Activated CD4-positive, alpha-beta T cell treated with anti-CD3 and anti-CD28 coated beads, Interleukin-2, amount 50 U/mL, for 24 hours (primary cell): ENCODE data around the gene C2orf74.
A peak's percentile ranks its signal among the peaks of the same experiment; 100 is the strongest.
"Not testable (repeated sequence)": the region's sequence is repeated elsewhere in the genome, so short reads cannot be mapped to it uniquely, and the experiment has no call there.

ENCODE experiments used
- DNase-seq, 2 donors: peaks; one replicate each; pipeline ENCODE4 v3.0.0-alpha.2; 2020; ENCODE audit warnings: low read depth in 1 of 2, low spot score in 1 of 2

The C2orf74 gene

DNA sequence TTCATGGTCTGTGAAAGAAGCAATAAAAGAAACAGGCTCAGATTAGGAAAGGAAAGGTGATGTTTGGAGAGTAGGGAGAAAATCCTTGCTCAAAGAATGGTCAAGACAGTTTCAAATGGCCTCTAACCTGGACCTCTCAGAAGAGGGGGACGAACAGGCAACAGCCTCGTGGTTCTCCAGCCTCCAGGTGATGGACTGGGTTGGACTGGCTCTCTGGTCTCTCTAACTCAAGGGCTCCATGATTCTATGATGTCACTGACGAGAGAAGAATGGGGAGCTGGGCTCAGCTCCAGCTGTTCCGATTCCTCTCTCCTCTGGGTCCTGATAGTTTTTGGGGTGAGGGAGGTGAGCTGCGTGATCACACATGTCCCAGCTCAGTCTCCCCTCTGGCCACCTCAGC lies at the start of gene C2orf74:
Gene C2orf74 (plus strand): TSS at position 301 of the 400 bp plus-strand sequence. CDS start 327 bp downstream, outside the sequence.
- DNase-seq, result no peak

DNA sequence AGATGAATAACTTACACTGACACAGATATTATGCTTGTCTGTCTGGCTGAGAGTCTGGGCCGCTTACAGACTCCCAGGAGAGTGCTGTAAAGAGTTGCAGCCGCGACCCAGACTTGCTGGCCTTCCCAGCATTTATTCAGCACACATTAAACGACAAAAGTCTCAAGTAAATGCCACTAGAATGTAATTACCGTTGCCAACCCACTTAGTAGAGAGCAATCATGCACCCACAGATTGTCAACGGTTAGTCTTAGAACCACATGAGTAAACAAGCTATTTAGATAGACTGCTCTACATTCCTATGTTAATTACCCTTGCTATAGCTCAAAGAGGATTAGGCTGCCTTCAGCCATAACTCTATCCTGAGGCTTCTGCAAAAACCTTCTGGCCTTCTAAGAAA lies 47.8 kb upstream of the C2orf74 start:
- DNase-seq, result no peak

DNA sequence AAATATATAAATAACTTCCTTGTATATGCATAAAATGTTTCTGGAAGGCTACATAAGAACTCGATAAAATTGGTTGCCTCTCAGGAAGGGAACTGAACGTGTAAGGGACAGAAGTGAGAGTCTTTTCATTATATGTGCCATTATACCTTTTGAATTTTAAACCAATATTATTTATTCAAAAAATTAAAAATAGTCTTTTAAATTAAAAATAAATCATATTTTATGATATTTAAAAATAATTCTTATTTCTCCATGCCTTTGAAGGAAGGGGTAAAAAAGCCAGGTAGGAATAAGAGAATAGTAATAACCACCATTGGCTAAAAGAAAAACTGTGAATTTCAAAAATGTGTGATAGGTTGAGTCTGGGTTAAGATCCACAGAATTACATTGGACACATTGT lies 45.7 kb upstream of the C2orf74 start:
- DNase-seq, result no peak

DNA sequence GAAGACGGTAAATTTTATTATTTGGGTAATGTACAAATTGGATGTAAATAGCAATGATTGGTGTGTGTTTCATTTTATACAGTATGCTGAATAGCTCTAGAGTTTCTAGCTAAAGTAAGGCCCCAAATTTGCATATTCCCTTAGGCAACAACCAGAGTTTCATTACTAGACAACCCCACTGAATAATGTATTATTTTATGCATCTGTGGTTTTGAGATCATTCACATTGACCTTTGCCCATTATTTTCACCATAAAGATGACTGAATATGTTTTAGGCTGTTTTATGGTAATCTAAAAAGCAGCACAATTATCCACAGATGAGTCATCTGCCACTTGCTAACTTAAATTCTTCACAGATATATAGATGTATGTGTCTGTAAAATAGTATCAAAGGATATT lies 44.5 kb upstream of the C2orf74 start:
- no peak for DNase-seq

DNA sequence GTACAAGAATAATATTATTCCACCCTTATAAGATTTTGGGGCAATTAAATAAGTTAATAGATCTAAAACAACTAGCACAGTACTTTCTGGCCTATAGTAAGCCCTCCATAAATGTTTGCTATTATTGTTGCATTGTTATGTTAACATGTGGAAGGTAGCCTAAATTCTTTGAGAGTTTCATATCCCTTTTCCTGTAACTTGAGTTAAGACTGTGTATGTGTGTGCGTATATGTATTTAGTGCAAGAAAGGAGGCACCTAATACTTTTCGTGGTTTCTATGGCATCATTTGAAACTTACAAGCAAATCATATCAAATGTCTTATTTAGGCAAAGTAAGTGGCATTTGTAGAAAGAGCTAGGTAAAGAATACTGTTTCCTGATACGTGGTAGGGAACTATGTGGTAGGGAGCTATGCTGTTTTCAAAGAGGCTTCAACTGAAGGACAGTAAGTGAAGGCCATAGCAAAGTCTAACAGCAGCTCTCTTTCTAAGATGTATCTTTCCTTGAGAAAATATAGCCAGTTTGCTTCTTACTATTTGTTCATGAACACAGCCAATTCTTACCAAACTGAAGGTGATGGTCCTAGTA lies 36.8 kb upstream of the C2orf74 start:
- DNase-seq, result no peak

DNA sequence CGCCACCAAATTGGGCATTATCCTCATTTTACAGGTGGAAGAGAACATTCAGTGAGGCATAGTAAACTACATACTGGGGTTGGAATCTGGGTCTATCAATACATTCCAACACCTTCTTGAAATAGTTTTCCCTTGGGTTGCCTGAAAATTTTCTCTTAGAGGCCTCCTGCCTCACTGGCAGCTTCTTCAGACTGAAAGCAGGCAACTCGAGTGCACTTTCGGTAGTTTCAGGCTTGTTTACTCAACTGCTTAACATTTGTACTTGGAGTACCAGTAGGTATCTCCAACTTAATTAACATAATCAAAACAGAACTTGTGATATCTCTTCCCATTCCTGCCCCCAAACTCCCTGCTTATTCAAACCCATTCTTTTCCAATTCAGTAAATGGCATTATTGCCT lies 36.2 kb upstream of the C2orf74 start:
- DNase-seq, result no peak

DNA sequence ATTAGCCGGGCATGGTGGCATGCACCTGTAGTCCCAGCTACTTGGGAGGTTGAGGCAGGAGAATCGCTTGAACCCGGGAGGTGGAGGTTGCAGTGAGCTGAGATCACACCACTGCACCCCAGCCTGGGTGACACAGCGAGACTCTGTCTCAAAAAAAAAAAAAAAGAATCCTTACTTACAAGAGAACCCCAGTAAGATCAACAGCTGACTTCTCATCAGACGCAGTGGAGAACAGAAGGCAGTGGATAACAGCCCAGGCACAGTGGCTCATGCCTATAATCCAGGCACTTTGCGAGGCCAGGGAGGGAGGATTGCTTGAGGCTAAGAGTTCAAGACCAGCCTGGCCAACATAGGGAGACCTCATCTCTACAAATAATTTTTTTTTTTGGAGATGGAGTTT lies 33.9 kb upstream of the C2orf74 start:
- DNase-seq, result not testable (repeated sequence)

DNA sequence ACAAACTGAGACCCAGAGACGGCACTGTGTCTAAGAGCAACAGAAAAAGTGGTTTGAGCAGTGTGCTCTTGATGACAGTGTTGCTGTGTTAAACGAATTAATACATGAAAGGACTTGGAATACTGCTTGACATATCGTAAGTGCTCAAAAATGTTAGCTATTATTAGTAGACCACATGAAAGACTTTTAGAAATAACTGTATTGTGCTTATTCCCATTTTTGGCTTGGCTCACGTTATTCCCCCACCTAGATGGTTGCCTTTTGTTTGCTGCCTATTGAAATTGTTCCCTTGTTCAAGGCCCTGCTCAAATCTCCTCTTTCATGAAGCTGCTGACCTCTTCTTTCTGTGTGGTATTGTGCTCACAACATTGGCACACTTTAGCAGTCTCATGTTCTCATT lies 27.8 kb upstream of the C2orf74 start:
- DNase-seq, result no peak

DNA sequence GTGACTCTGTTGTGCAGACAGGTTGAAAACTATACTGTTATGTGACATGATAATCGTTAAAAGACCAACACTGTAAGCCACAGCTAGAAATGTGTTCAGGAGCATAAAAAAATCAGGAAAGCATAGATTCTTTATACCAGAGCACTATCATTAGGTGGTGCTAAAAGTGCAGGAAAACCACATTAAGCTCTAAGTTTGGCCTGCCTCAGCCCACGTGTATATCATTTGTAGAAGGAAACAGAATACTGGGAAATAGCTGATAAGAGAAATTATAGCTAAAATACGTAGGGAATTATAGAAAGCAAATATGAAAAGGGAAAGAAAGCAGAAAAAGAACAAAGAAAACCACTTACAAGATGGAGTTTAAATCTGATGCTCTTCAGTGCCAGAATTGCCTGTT lies 26.5 kb upstream of the C2orf74 start:
- DNase-seq, result no peak

DNA sequence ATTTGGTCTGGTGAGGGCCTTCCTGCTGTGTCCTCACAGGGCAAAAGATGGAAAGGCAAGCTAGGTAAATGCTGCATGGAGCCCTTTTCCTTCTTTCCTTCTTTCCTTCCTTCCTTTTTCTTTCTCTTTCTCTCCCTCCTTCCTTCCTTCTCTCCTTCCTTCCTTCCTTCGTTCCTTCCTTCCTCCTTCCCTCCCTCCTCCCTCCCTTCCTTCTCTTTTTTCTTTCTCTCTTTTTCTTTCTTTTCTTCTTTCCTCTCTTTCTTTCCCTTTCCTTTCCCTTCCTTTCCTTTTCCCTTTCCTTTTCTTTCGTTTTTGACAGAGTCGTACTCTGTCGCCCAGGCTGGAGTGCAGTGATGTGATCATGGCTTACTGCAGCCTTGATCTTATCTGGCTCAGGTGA lies 23.1 kb upstream of the C2orf74 start:
- DNase-seq, result no peak

DNA sequence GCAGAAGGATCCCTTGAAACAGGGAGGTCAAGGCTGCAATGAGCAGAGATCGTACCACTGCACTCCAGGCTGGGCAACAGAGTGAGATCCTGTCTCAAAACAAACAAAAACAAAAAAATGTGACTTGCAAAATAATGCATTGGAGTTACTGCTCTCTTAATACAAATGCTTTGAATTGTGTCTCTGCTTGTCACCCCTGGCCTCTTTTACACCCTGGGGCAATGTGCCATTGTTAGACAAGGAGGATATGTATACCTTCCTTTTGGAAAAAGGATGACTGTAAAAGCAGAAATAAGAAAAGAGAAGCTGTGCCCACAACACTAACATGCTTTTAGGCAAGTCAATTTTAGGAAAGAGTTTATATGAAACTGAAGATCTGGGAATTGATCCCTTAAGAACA lies 20.8 kb upstream of the C2orf74 start:
- DNase-seq, result no peak

DNA sequence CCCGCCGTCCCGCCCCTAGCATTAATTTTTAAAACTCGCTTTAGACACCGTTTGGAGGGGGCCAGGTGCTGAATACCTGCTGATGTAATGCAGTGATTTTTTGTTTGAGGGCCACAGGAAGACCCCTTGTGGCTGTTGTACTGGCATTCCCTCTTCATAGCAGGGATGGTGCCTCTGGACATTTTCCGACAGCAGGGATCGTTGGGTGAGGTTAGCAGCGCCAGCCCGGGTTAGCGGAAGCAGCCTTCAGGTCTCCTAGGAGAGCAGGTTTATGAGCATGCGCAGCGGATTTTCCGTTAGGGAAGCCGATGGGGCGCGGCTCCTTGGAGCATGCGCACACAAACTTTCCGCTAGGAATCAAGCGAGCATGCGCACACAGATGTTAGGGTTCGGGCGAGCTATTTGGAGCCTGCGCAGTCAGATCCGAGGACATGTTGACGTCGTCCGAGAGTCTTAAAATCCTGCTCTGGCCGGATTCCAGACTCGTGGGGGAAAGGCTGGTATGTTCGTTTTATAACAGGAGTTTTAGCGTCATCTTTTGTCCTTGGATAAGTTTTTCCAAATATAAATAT lies 17.2 kb upstream of the C2orf74 start:
- peak; percentile 85 to 96 for DNase-seq

DNA sequence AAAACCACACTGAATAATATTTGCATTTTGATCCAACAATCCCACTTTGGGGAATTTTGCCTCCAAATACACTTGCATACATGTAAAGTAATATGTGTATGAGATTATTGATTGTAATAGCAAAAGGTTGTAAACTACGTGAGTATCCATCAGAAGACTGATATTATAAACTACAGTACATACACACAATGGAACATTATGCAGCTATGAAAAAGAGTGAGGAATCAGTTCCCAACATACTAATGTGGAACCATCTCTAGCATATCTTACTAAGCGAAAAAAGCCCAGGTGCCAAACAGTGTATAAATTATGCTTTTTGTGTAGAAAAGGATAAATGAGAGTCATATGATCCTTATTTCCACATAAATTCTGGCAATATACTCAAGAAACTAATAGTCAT lies 16.0 kb upstream of the C2orf74 start:
- DNase-seq, result no peak

DNA sequence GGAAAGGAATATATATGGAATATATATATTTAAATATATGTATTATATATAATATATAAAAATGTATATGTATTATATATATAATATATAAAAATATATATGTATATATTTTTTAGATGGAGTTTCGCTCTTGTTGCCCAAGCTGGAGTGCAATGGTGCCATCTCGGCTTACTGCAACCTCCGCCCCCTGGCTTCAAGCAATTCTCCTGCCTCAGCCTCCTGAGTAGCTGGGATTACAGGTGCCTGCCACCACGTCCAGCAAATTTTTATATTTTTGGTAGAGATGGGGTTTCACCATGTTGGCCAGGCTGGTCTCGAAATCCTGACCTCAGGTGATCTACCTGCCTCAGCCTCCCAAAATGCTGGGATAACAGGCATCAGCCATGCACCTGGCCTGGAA lies 13.9 kb upstream of the C2orf74 start:
- not testable (repeated sequence) for DNase-seq

DNA sequence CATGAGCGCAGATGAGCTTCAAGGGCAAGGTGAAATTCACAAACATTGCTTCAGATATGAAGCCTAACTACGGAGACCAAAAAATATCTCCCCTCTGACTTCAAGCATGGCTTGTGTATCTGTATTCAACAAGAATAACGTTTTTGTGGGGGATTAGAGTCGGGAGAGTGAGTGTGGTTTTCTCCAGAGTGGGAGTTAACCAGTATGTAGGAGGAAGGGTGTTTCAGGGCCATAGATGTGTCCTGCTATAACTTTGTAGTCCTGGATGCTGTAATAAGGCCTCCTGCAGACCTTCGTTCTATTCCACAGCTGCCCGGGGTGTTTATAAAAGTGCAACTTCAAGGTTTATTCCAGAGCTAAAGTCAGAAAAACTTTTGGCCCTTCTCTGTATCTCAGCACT lies 12.9 kb upstream of the C2orf74 start:
- DNase-seq, result no peak

DNA sequence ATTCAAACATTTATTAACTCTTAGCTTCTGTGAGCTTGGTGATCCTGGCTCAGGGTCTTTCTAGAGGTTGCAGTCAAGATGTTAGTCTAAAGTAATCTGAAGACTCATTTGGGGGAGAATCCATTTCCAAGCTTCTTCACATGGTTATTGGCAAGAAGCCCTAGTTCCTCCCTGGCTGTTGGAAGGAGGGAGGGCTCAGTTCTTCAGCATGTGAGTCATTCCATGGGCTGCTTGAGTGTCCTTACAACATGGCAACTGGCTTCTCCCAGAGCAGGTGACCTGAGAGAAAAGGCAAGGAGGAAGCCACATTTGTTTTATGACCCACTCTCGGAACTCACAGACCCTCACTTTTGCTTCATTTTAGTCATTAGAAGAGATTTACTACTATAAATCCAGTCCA lies 10.6 kb upstream of the C2orf74 start:
- DNase-seq, result no peak

DNA sequence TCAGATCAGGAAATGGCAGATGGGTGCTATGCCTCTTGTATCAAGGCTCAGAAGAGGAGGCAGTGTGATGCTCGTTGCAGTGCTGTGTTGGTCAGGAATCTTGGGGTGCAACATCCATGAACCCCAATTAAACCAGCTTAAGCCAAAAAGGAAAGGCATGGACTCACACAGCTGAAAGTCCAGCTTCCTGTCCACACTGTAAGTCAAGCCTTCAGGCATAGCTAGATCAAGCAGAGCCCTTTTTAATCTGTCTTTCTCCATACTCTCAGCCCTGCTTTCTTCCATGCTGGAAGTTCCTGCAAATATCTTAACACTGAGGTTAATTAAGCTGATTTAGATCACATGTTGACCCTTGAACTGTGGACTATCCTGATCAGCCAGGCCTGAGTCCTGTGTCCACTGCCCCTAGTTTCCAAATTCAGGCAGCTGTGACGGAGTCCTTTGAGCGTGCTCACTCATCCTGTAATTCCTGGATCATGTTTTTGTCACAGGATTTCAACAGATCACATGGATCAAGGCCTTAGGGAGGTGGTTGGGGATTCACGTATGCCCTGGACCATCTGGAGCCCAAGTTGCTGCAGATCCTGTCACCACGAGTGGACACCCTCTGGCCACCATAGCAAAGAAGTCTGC lies 4.5 kb upstream of the C2orf74 start:
- no peak for DNase-seq

DNA sequence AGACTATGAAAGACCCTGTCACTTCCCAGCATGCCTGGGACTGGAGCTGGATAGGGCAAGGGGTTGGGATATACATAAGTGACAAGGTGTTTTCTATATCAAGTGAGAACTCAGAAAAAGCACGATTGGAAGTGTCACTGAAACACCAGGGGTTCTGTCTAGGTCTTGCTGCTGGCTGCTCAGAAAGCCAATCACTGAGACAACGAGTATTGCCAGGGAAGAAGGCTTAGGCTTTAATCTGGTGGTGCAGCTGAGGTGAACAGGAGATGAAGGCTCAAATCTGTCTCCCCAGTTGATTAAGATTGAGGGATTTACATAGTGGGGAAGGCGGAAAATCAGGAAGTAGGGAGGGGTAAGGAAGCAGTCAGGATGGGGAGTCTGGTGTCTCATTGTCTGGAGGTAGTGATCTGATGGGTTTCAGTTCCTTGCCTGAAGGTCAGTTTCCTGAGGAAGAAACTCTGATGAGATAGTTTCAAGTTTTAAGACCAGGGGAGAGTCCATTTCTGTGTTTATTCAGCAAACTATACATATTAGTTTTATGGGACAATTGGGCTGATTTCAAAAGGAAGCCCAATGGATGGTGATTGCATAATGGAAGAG lies 3.5 kb upstream of the C2orf74 start:
- DNase-seq, result no peak

DNA sequence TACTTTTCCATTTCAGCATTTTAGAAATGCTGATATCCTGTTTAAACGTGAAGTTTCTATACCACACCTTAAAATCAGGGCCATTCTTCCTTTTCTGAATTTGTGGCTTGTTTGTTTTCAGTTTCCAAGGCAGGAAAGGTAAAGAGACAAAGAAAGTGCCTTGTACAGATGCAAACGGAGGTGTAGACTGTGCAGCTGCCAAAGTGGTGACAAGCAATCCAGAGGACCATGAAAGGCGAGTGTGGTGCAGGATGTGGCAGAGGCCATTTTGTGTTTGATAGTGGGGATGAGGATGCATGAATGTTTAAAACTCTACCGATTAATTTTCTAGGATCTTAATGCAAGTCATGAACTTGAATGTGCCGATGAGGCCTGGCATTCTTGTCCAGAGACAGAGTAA lies 733 bp downstream of the C2orf74 start:
- no peak for DNase-seq

DNA sequence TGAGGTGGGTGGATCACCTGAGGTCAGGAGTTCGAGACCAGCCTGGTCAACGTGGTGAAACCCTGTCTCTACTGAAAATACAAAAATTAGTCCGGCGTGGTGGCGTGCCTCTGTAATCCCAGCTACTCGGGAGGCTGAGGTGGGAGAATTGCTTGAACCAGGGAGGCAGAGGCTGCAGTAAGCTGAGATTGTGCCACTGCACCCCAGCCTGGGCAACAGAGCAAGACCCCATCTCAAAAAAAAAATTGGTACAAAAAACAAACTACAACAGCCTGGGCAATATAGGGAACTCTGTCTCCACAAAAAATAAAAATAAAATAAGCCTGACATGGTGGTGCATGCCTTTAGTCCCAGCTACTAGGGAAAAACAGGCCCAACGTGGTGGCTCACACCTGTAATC lies 3.1 kb downstream of the C2orf74 start:
- DNase-seq, result not testable (repeated sequence)

DNA sequence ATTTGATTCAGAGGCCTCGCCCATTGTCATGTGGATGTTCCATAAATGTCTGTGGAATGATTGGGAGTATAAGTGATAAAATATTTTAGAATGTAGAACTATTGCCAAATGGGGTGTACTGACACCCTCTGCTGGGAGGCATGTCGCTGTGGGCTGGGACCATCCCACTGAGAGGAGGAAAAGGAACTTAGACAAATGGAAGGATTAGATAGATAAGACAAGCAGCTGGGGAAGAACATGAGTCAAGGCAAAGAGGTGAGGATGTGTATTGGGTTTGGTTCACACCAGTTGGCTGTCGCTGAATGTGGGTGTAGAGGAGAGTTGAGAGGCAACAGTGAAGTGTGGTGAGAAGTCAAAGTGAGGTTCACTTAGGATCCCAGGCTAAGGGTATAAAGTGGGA lies 4.0 kb downstream of the C2orf74 start:
- no peak for DNase-seq

DNA sequence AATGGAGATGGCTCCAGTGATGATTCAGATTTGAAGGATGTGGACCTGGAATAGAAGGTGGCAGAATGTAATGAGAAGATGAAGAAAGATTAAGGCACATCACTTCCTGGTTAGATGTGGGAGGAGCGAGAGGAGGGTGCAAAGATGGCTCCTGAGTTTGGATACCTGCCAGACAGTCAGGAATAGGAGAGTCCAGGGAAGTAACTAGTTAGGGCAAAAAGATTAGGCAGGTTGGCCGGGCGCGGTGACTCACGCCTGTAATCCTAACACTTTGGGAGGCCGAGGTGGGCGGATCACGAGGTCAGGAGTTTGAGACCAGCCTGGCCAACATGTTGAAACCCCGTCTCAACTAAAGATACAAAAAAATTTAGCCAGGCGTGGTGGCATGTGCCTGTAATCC lies 5.6 kb downstream of the C2orf74 start:
- DNase-seq, result no peak

DNA sequence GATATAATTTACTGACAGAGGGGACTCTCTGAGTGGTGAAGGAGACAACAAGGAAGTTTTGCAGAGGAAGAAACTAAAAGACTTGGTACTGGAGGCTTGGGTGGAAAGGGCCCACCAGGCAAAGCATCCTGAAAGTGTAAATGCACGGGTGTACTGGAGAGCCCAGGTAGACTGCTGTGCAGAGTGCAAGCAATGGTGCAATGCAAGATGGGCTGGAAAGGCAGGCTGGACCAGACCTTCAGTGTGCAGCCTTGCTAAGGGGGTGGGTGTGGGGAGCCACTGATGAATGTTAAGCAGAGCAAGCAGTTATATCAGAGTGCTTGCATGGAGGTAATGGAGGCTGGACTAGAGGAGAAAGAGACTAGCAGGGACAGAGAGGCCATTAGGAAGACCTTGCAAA lies 10.7 kb downstream of the C2orf74 start:
- no peak for DNase-seq
